Measurements from ENCODE around the gene TCF7L1. TPM values are rescaled to one million over a fixed set of nuclear protein-coding genes. Genes with fewer than 3 reads are reported as not detected.

The TCF7L1 gene
- total and polyA plus RNA-seq, 11 donors, result 1.9 to 9.8 (median 6.3) TPM

DNA sequence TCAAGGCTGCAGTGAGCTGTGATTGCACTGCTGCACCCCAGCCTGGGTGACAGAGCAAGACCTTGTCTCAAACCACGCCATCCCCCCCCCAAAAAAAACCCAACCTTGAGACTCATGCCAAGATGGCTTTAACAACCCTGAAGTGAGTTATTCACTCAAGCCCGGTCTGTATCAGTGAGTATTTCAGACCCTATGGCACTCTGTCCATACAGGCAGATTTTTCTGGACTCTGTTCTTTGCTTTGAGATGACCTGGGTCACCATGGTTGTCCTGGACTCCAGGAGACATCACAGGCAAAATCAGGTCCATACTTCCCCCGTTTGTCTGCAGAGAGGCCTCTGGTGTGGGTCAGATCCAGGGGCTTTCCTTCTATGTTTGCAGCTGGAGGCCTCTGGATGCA lies 102.9 kb downstream of the TCF7L1 start:
- DNase-seq, result no peak
- no peaks in the 10 kb centered on the region for H3K9me3 ChIP-seq
- TF ChIP-seq, protein P1, sequence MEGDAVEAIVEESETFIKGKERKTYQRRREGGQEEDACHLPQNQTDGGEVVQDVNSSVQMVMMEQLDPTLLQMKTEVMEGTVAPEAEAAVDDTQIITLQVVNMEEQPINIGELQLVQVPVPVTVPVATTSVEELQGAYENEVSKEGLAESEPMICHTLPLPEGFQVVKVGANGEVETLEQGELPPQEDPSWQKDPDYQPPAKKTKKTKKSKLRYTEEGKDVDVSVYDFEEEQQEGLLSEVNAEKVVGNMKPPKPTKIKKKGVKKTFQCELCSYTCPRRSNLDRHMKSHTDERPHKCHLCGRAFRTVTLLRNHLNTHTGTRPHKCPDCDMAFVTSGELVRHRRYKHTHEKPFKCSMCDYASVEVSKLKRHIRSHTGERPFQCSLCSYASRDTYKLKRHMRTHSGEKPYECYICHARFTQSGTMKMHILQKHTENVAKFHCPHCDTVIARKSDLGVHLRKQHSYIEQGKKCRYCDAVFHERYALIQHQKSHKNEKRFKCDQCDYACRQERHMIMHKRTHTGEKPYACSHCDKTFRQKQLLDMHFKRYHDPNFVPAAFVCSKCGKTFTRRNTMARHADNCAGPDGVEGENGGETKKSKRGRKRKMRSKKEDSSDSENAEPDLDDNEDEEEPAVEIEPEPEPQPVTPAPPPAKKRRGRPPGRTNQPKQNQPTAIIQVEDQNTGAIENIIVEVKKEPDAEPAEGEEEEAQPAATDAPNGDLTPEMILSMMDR (IDR thresholded peaks at IDR 0.05), result no peak
- no peak for TF ChIP-seq POLR2A (IDR thresholded peaks at IDR 0.05)
- H3K4me1 ChIP-seq, result peaks cover 0 to 36% (median 16%) of the 10 kb centered on the region in 12 donors
- H3K27ac ChIP-seq, result no peak overlapping the region
- H3K36me3 ChIP-seq, result peaks cover 0 to 11% (median 0%) of the 10 kb centered on the region in 9 donors
- no peaks in the 10 kb centered on the region for H3K27me3 ChIP-seq
- 92 to 96% (median 94%) methylated on average over 3 of the region's 3 CpGs for WGBS, 4 donors
- H3K4me3 ChIP-seq, result no peak overlapping the region
- intact Hi-C loops (cut with DNase I), result no loop called here
- ATAC-seq, result no peak

DNA sequence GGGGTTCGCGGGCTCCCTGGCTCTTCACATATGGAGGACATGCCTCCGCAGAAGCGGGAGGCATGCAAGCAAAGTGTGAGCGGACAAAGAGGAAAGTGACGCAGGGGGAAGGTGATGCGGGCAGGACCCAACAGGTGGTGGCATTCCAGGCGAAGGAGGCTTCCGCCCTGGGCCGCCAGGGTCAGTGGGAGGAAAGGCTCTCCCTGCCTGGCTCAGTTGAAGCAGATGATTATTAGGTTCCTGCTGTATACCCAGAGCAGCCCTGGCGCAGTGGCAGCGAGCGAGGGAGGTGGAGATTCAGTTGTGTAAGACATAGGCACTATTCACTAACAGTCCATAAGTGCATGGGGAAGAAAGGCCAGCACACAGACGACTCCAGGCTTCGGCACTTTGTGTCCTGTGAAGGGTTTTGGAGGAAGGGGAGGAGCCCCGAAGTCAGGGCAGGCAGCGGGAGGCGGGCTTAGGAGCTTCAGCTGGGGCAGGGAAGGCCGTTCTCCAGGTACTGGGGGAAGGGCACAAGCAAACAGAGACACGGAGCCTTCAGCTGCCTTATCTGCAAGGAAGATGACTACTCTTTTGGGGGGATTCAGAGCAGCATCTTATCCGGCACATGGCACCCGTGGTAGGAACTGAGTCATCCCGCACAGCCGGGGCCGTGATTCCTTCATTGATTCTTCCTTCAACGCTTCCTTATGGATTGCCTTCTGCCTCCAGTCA lies 104.8 kb downstream of the TCF7L1 start:
- H3K4me1 ChIP-seq, result peaks cover 0 to 38% (median 22%) of the 10 kb centered on the region in 12 donors
- intact Hi-C loops (cut with DNase I), result no loop called here
- WGBS, 4 donors, result 85 to 91% (median 89%) methylated on average over 26 of the region's 26 CpGs
- no peak for ATAC-seq
- no peak overlapping the region for H3K4me3 ChIP-seq
- TF ChIP-seq, protein P1 (IDR thresholded peaks at IDR 0.05), result no peak
- TF ChIP-seq POLR2A (IDR thresholded peaks at IDR 0.05), result no peak
- no peaks in the 10 kb centered on the region for H3K9me3 ChIP-seq
- H3K27ac ChIP-seq, result no peak overlapping the region
- H3K27me3 ChIP-seq, result no peaks in the 10 kb centered on the region
- H3K36me3 ChIP-seq, result peaks cover 0 to 7% (median 0%) of the 10 kb centered on the region in 9 donors
- DNase-seq, result no peak

DNA sequence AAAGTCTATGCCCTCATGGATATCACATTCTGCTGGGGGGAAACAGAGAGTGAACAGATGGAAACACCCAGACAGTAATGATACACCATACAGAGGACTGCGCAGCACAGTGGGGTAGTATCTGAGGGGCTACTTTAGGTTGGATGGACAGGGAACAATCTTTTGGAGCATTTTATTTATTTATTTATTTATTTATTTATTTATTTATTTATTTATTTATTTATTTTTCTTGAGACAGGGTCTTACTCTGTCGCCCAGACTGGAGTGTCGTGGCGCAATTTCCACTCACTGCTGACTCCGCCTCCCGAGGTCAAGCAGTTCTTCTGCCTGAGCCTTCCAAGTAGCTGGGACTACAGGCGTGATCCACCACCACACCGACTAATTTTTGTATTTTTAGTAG lies 105.4 kb downstream of the TCF7L1 start:
- intact Hi-C loops (cut with DNase I), result no loop called here
- H3K4me3 ChIP-seq, result no peak overlapping the region
- H3K4me1 ChIP-seq, result peaks cover 0 to 44% (median 26%) of the 10 kb centered on the region in 12 donors
- no peak for TF ChIP-seq POLR2A (IDR thresholded peaks at IDR 0.05)
- TF ChIP-seq, protein P1 (IDR thresholded peaks at IDR 0.05), result no peak
- DNase-seq (no peak), ATAC-seq (no peak)
- 96 to 98% (median 97%) methylated on average over 8 of the region's 8 CpGs for WGBS, 4 donors
- no peak overlapping the region for H3K27ac ChIP-seq
- no peaks in the 10 kb centered on the region for H3K9me3 ChIP-seq
- no peaks in the 10 kb centered on the region for H3K27me3 ChIP-seq
- peaks cover 0 to 2% (median 0%) of the 10 kb centered on the region in 9 donors for H3K36me3 ChIP-seq

DNA sequence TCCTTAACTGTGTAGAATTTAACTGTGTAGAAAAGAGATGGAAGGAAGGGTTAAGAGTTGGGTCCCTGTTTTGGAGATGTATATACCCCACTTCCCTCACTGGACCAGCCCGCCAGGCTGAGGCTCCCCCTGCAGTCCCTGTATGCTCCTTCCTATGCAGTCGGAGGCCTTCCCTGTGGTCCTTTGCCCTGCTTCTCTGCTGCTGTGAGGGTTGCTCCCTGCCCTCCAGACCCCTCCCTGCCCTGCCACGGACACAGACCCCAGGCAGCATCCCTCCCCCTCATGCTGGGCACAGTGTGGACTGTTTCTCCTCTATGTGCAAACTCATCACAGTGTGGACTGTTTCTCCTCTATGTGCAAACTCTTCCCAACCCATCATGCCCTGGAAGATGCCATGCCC lies 105.9 kb downstream of the TCF7L1 start:
- peaks cover 0 to 45% (median 29%) of the 10 kb centered on the region in 12 donors for H3K4me1 ChIP-seq

More for the DNA sequence above, 105.9 kb downstream of the TCF7L1 start:
- H3K27ac ChIP-seq, result no peak overlapping the region
- no peak overlapping the region for H3K4me3 ChIP-seq
- intact Hi-C loops (cut with DNase I), result no loop called here
- H3K27me3 ChIP-seq, result no peaks in the 10 kb centered on the region
- no peak for DNase-seq
- H3K9me3 ChIP-seq, result no peaks in the 10 kb centered on the region
- 94 to 100% (median 96%) methylated on average over 3 of the region's 3 CpGs for WGBS, 4 donors
- no peaks in the 10 kb centered on the region for H3K36me3 ChIP-seq
- no peak for TF ChIP-seq POLR2A (IDR thresholded peaks at IDR 0.05)
- TF ChIP-seq, protein P1 (IDR thresholded peaks at IDR 0.05), result no peak
- no peak for ATAC-seq
